ENCODE data around the gene HSPB3.
"Not testable (repeated sequence)": the region's sequence is repeated elsewhere in the genome, so short reads cannot be mapped to it uniquely, and the experiment has no call there.

HSPB3 gene

DNA sequence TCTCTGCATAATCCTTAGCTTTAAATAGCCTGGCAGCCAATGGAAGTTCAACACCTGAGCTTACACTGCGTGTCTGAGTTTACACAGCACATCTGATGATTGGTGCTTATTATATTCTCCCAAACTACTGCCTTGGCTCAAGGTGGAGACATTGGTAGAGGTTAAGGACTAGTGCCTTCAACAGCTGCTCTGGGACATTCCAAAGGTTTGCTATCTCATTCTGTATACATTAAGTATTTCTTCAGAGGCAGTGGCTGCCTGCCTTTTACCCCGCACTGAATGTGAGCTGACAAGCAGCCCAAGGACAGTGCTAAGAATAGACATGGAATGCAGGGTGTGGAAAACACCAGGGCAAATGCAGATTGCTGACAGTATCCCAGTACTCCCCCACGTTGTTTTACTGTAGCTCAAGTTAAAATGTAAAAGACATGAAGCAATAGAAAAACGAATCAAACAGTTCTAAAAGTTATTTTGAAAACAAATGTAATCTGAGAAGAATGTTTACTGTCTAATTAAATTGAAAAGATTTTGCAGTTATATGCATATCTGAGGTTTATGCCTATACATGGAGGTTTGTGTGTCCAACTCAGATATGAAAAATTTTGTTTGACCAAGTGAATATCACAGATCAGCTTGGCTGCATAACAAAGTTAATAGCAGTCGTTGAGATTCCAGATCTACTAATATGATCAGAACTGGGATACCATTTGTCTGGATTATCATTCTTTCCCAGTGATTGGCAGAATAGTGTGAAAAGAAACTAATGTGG is 1.8 kb downstream of the HSPB3 start:
- no peak for DNase-seq (ENCODE audit: low read depth)

DNA sequence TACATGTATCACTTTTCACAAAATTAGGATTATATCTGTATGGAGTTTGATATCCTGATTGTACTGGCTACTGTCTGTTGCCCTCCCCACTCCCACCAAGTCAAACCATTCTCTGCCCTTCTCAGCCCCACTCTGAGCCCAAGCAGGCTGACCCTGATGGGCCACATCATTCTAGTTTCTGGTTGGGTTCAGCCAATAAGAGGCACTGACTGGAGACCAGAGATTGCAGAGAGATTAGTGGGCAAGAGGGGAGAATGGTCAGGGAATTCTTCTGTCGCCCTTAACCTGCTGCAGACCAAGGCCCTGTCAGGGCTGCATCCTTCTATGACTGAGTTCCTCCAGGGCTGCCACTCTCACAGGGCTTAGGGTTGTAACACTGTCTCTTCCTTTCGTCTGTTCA is 2.7 kb downstream of the HSPB3 start:
- no peak for DNase-seq (ENCODE audit: low read depth)

- no peak for DNase-seq (ENCODE audit: low read depth)
Measured at GRCh38 chr5:54460181-54460919, 4.9 kb downstream of the HSPB3 start.

DNA sequence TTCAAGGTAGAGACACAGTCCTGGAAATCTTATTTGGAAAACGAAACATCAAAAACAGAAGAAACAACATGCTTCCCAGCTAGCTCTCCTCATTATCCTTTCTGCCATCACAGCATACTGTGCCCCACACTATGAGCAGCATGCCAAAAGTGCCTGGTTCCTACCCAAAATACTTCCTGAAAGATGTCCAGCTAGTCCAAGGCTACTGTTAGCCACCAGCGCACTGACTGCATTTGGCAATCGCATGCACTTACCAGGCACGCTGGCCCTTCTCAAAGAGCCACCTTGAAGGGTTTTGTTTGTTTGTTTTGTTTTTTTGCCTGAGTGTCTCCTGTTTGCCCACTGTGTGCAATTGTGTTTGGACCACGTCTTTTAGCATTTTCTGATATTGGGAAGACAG is 6.8 kb downstream of the HSPB3 start:
- no peak for DNase-seq (ENCODE audit: low read depth)

- DNase-seq (ENCODE audit: low read depth), result no peak
Measured at GRCh38 chr5:54463713-54464112, 8.2 kb downstream of the HSPB3 start.

DNA sequence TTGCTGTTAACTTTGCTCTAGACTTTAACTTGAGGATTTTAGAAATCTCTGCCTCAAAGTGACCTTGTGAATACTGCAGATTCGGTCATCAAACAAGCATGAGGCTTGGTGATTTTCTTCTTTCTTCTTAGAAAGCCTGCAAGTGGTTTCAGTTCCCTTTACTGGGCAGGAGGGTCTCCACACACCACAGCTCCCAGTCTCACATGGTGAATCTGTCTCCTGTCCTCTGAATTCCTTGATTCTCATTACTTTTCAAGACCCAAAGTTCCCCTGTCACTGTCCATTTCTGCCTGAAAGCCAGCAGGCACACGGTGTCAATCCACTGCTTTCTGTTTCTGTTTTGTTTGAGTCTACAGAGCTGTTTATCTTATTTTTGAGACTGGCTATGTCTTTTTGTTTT is 14.1 kb downstream of the HSPB3 start:
- no peak for DNase-seq (ENCODE audit: low read depth)

- no peak for DNase-seq (ENCODE audit: low read depth)
Measured at GRCh38 chr5:54470128-54470527, 14.6 kb downstream of the HSPB3 start.

GRCh38 chr5:54470677-54471076 is 15.2 kb downstream of the HSPB3 start:
- no peak for DNase-seq (ENCODE audit: low read depth)

DNA sequence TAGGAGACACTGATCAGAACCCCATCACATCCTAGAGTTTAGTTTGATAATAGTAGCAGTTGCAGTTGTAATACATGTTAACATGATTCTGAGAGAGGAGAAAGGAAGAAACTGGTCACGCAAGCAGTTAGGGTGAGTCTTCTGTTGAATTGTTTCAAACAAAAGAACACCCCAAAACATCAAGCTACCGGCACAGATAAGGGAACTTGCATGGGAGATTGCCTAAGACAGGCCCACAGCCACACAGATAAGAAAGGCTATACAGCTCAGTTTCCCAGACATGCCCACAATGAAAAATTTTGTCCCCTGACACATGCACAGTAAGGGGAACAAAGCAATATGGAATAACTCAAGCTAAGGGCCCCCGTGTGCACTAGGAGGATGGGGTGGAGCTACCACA is 15.9 kb downstream of the HSPB3 start:
- DNase-seq (ENCODE audit: low read depth), result no peak

DNA sequence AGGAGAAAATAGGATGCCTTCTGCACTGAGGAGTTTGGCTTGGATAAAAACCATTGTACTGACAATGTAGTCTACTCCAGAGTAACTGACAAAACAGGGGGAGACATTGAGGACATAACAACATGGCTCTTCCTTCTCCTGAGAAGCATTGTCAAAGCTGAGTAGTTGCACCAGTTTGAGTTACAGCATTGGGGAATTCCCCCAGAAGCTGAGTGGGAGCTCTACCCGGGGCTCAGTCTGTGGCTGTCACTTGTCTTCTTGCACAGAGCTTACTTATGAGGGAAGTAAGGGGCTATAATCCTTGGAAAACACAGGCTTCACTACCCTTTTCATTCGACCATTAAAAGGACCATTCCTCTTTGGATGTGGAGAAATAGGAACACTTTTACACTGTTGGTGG is 21.2 kb downstream of the HSPB3 start:
- no peak for DNase-seq (ENCODE audit: low read depth)

GRCh38 chr5:54477941-54478478 is 22.5 kb downstream of the HSPB3 start:
- no peak for DNase-seq (ENCODE audit: low read depth)

- no peak for DNase-seq (ENCODE audit: low read depth)
Measured at GRCh38 chr5:54480296-54480695, 24.8 kb downstream of the HSPB3 start.

- DNase-seq (ENCODE audit: low read depth), result no peak
Measured at GRCh38 chr5:54484219-54484894, 28.9 kb downstream of the HSPB3 start.

DNA sequence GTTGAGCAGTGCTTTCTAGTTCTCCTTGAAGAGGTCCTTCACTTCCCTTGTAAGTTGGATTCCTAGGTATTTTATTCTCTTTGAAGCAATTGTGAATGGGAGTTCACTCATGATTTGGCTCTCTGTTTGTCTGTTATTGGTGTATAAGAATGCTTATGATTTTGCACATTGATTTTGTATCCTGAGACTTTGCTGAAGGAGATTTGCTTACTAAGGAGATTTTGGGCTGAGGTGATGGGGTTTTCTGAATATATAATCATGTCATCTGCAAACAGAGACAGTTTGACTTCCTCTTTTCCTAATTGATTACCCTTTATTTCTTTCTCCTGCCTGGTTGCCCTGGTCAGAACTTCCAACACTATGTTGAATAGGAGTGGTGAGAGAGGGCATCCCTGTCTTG is 30.2 kb downstream of the HSPB3 start:
- not testable (repeated sequence) for DNase-seq (ENCODE audit: low read depth)

- DNase-seq (ENCODE audit: low read depth), result not testable (repeated sequence)
Measured at GRCh38 chr5:54489648-54489979, 34.1 kb downstream of the HSPB3 start.

DNA sequence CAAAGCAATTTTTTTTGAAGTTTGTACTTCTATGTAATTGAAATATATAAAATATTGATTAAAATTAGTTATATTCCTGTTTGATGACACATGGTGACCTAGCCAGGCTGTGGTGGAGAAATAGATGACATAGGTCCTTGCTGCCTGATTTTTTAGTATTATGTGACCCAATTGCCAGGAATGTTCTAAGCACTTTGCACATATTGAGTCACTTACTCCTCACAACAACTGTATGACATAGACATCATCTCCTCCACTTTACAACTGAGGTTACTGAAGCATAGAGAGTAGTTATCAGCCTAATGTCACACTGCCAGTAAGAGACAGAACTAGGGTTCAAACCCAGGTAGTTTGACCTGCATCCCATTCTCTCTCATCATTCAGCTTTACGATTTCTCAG is 35.8 kb downstream of the HSPB3 start:
- no peak for DNase-seq (ENCODE audit: low read depth)

DNA sequence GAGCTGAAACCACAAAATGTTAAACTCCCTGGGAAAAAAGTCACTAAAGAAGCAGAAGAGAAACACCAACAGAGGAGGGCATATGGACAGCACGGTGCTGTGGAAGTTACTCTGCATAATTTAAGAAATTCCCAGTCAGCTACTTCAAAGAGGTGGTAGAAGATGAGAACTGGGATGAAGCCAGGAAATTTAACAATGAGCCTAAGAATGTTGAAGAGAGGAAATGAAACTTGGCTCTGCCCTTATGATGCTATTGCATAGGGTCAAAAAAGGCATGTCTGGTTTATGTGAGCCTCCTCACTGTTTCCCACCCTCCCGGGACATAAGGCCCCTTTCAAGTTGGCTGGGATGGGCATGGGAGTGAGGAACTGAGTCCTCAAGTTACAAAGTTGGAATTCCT is 36.7 kb downstream of the HSPB3 start:
- no peak for DNase-seq (ENCODE audit: low read depth)

GRCh38 chr5:54495027-54495426 is 39.5 kb downstream of the HSPB3 start:
- DNase-seq (ENCODE audit: low read depth), result no peak
